Fibroblast of mammary gland (primary cell): ENCODE measurements around the gene NALF2.

ENCODE experiments used
- DNase-seq: peaks from one replicate; pipeline ENCODE4 v3.0.0-alpha.2; 2010; ENCODE audit warnings: low read depth
- H3K4me3 ChIP-seq: 2 replicates; pipeline ENCODE4 v1.5.1; 2011; ENCODE audit warnings: low read depth, mild to moderate bottlenecking, low read length, moderate library complexity; ENCODE audit not compliant: control insufficient read depth
- CTCF ChIP-seq: conservative IDR thresholded peaks from 2 replicates; pipeline ENCODE4 v1.5.1; 2011; ENCODE audit warnings: low read depth, low read length, inconsistent platforms; ENCODE audit not compliant: control insufficient read depth, insufficient read depth

The NALF2 gene

DNA sequence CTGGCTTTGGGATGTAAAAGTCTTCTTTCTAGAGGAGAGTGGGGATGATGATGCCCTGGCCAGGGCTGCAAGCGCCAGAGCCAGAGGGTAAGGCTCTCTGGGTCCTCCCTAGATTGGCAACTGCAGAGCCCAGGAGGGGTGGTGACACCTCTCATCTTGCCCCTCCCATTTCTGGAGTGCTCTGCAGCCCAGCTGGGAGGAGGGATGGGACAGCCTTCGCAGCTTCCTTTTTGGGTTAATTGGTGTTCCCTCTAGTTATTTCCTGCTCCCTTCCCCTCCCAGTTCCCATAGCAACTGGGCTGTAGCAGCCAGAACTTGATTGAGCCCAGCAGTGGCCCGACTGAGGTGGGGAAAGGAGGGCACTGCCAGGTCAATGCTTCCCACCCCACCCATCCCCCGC, 19.2 kb downstream of the NALF2 start:
- H3K4me3 ChIP-seq: no peak overlapping the region
- TF ChIP-seq CTCF: no peak
- no peak for DNase-seq

DNA sequence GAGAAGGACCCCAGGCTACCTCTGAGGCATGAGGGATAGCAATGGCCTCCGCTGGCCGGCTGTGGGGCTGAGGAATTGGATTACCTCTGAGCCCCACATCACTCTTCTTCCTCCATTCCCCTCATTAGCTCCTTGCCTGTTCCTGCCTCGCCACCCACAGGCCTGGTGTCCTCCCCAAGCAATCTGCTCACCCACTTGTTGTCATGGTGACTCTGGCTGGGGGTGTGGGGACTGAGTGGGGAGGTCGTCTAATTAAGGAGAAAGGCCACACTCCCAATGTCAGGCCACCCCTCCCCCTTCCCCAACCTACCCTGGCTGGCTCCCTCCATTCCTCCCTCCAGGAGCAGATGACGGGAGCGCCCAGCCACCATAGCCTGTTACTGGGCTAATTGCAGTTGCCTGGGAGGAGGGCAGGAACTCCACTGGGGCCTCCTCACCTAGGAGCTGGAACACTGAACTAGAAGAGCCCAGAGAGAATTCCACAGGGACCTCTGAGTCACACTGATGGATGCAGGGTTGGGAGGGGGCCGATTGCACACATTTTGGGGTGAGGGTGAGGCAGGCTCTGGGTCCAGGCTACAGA, 20.7 kb downstream of the NALF2 start:
- DNase-seq: no peak
- no peak for TF ChIP-seq CTCF
- H3K4me3 ChIP-seq: no peak overlapping the region

DNA sequence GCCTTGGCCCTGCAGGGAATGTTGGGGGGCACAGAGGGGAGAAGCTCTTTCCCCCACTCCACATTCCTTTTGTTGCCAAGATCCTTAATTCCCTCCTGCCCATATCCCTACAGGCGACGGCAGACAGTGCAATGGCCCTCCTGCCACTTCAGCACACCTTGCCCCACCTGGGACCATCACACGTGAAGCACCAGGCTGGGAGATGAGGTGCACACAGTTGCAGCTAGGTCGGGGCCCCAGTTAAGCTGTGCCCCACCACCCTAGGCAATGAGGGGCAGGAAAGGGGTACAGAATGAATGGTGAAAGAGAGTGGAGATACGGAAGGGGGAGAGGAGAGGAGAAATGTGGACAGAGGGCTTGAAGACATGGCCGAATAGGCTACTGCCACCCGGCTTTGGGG, 26.2 kb downstream of the NALF2 start:
- TF ChIP-seq CTCF: no peak
- H3K4me3 ChIP-seq: no peak overlapping the region
- no peak for DNase-seq

GRCh38 chrX:69531031-69531755, 27.1 kb downstream of the NALF2 start:
- H3K4me3 ChIP-seq: no peak overlapping the region
- no peak for DNase-seq
- TF ChIP-seq CTCF: no peak

DNA sequence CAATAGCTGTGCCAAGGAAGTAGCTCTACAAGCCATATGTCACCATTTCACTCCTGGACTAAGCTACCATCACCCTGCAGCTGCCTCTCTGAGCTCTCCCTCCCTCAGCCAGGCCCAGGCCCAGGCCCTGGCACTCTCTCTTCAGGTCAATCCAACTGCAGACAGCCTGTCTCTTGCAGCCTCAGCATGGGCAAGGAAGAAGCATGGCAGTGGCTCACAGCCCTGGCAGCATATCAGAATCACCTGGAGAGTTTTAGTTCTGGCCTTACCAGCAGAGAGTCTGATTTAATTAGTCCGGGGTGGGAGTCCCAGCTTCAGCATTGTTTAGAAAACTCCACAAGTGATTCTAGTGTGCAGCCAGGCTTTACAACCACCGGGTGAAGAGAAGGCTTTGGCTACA, 31.5 kb downstream of the NALF2 start:
- no peak overlapping the region for H3K4me3 ChIP-seq
- TF ChIP-seq CTCF: no peak
- no peak for DNase-seq

DNA sequence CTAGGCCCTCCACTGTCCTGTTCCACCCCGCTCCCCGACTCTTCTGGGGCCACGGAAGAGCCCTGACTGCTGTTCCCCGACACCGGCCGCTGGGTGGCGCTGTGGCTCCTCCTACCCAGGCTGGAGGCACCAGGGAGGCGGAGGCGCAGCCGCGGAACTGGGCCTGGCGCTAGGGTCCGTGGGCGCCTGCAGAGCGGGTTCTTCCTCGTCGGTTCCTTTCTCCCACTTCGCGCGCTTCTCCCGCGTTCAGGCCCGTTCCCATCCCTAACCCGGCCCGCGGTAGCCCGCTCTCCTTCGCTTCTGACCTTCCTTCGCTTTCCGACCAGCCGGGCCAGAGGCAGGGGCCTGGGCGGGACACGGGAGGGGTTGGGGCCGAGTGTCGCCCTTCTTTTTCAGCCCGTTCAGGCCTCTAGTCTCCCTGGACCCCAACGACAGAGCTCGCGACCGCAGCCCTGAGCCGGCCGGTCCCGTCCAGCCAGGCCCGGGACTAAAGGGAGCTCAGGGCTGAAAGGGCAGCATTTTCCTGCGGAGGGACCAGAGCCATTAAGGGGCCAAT, 34.3 kb downstream of the NALF2 start:
- TF ChIP-seq CTCF: peak; percentile 57
- DNase-seq: peak; percentile 47
- peak overlapping the region; percentile 37 for H3K4me3 ChIP-seq
